ENCODE measurements around the gene GAB1.
A peak's percentile ranks its signal among the peaks of the same experiment; 100 is the strongest.

GAB1 gene

GRCh38 chr4:143389579-143390195 is 53.0 kb downstream of the GAB1 start:
- DNase-seq (ENCODE audit: low spot score): no peak

- DNase-seq (ENCODE audit: low spot score): no peak
Measured at GRCh38 chr4:143390764-143391163, 54.1 kb downstream of the GAB1 start.

- DNase-seq (ENCODE audit: low spot score): no peak
Measured at GRCh38 chr4:143391261-143391660, 54.6 kb downstream of the GAB1 start.

GRCh38 chr4:143391895-143392294 is 55.2 kb downstream of the GAB1 start:
- DNase-seq (ENCODE audit: low spot score): no peak

GRCh38 chr4:143393195-143393594 is 56.5 kb downstream of the GAB1 start:
- DNase-seq (ENCODE audit: low spot score): no peak

- DNase-seq (ENCODE audit: low spot score): no peak
Measured at GRCh38 chr4:143394739-143395453, 58.2 kb downstream of the GAB1 start.

GRCh38 chr4:143396695-143397094 is 60.0 kb downstream of the GAB1 start:
- no peak for DNase-seq (ENCODE audit: low spot score)

GRCh38 chr4:143397335-143397734 is 60.7 kb downstream of the GAB1 start:
- DNase-seq (ENCODE audit: low spot score): no peak

- DNase-seq (ENCODE audit: low spot score): no peak
Measured at GRCh38 chr4:143397887-143398286, 61.2 kb downstream of the GAB1 start.

GRCh38 chr4:143399113-143399949 is 62.7 kb downstream of the GAB1 start:
- DNase-seq (ENCODE audit: low spot score): no peak

GRCh38 chr4:143400082-143400481 is 63.4 kb downstream of the GAB1 start:
- DNase-seq (ENCODE audit: low spot score): no peak

GRCh38 chr4:143402776-143403552 is 66.3 kb downstream of the GAB1 start:
- DNase-seq (ENCODE audit: low spot score): no peak

- no peak for DNase-seq (ENCODE audit: low spot score)
Measured at GRCh38 chr4:143403553-143403820, 66.8 kb downstream of the GAB1 start.

GRCh38 chr4:143404555-143404954 is 67.9 kb downstream of the GAB1 start:
- DNase-seq (ENCODE audit: low spot score): no peak

- no peak for DNase-seq (ENCODE audit: low spot score)
Measured at GRCh38 chr4:143405075-143405730, 68.5 kb downstream of the GAB1 start.

GRCh38 chr4:143406523-143406922 is 69.8 kb downstream of the GAB1 start:
- DNase-seq (ENCODE audit: low spot score): no peak

- DNase-seq (ENCODE audit: low spot score): no peak
Measured at GRCh38 chr4:143407474-143407873, 70.8 kb downstream of the GAB1 start.

- peak; percentile 57 for DNase-seq (ENCODE audit: low spot score)
Measured at GRCh38 chr4:143407888-143408287, 71.2 kb downstream of the GAB1 start.

GRCh38 chr4:143410015-143410414 is 73.3 kb downstream of the GAB1 start:
- no peak for DNase-seq (ENCODE audit: low spot score)

- DNase-seq (ENCODE audit: low spot score): peak; percentile 69
Measured at GRCh38 chr4:143411527-143412419, 75.1 kb downstream of the GAB1 start.

- DNase-seq (ENCODE audit: low spot score): no peak
Measured at GRCh38 chr4:143412420-143412758, 75.7 kb downstream of the GAB1 start.
